HepG2 (cell line): ENCODE measurements around the gene AP1AR. TPM values are rescaled to one million over a fixed set of nuclear protein-coding genes. Genes with fewer than 3 reads are reported as not detected.

Experiments used
- ATAC-seq: fragments of 200-7000 bp; cut with Tn5 transposase; 3 replicates; pipeline ENCODE4 v1.9.1; 2020; ENCODE audit warnings: mild to moderate bottlenecking, moderate library complexity
- BruUV-seq: library from RNA; stranded (reverse); fragments of 400-500 nt; replicated peaks from 2 replicates; lab custom pipeline; 2021; lab: Mats Ljungman, UMichigan
- CTCF ChIA-PET: fragments of 300-600 bp; formaldehyde crosslinking; extraction: SDS; loops from one replicate; lab custom pipeline; 2021; ENCODE audit warnings: low total read pairs, inconsistent platforms, low intra/inter-chr PET ratio; lab: Yijun Ruan, JAX
- POLR2A ChIA-PET: fragments of 350-600 bp; sonication (Branson Sonifier 250); formaldehyde crosslinking; loops from one replicate; lab custom pipeline; 2020; ENCODE audit warnings: antibody characterized with exemption, inconsistent platforms; lab: Yijun Ruan, JAX
- DNase-seq: peaks from one replicate; pipeline ENCODE4 v3.0.0-alpha.2; 2015; ENCODE audit warnings: low spot score
- FAIRE-seq: peaks from 3 replicates; lab custom pipeline; 2011; peaks lifted over from hg19 to GRCh38; lab: Jason Lieb, UNC
- H2AFZ ChIP-seq: one replicate; pipeline ENCODE4 v1.6.1; 2011; ENCODE audit warnings: low read length, inconsistent platforms
- H3K27ac ChIP-seq: fragments of 300-600 bp; 3 replicates; pipeline ENCODE4 v1.8.0; 2011; ENCODE audit warnings: mixed run types, mild to moderate bottlenecking, mixed read lengths, low read length, inconsistent platforms; ENCODE audit not compliant: insufficient read depth; ENCODE audit errors: extremely low read length
- H3K27me3 ChIP-seq, 2 experiments: fragments of 200-600 bp in 1 of 2; 2 replicates in 1 of 2; 3 replicates in 1 of 2; pipeline versions ENCODE4 v1.6.0 to v1.8.0; 2011; ENCODE audit warnings: low read length in 2 of 2, mild to moderate bottlenecking in 2 of 2, moderate library complexity in 2 of 2, inconsistent platforms in 1 of 2; ENCODE audit not compliant: insufficient read depth in 2 of 2, control insufficient read depth in 1 of 2
- H3K36me3 ChIP-seq, 2 experiments: fragments of 200-600 bp in 1 of 2; replicated peaks in 1 of 2; 2 replicates in 1 of 2; 3 replicates in 1 of 2; pipeline versions ENCODE4 v1.5.1 to v1.8.0; 2011; ENCODE audit warnings: low read length in 2 of 2, inconsistent platforms in 1 of 2; ENCODE audit not compliant: insufficient read depth in 2 of 2, control insufficient read depth in 1 of 2
- H3K4me1 ChIP-seq: 2 replicates; pipeline ENCODE4 v1.5.1; 2012; ENCODE audit warnings: low read length, inconsistent platforms; ENCODE audit not compliant: insufficient read depth
- H3K4me2 ChIP-seq: 2 replicates; pipeline ENCODE4 v1.6.0; 2011; ENCODE audit warnings: low read depth, low read length, inconsistent platforms
- H3K4me3 ChIP-seq, 3 experiments: fragments of 200-600 bp in 1 of 3; sonication (generic), shearing (Covaris generic) in 1 of 3; replicated peaks in 1 of 3; 2 replicates each; pipeline ENCODE4 v1.5.1; 2011 to 2016; ENCODE audit warnings: low read length in 3 of 3, inconsistent platforms in 2 of 3, low read depth in 2 of 3, mild to moderate bottlenecking in 2 of 3, control low read depth in 1 of 3, mixed read lengths in 1 of 3; ENCODE audit not compliant: insufficient read depth in 1 of 3
- H3K79me2 ChIP-seq: one replicate; pipeline ENCODE4 v1.6.1; 2011; ENCODE audit warnings: low read length, inconsistent platforms; ENCODE audit not compliant: insufficient read depth
- H3K9ac ChIP-seq: 2 replicates; pipeline ENCODE4 v1.6.0; 2011; ENCODE audit warnings: mild to moderate bottlenecking, low read depth, low read length, inconsistent platforms; ENCODE audit not compliant: insufficient read depth
- H3K9me3 ChIP-seq: 2 replicates; pipeline ENCODE4 v1.5.1; 2012; ENCODE audit warnings: mild to moderate bottlenecking, low read length
- H4K20me1 ChIP-seq: 2 replicates; pipeline ENCODE4 v1.6.0; 2011; ENCODE audit warnings: inconsistent platforms, mild to moderate bottlenecking, low read length, moderate library complexity; ENCODE audit not compliant: insufficient read depth
- FOXJ3 ChIP-seq: sonication (generic); formaldehyde crosslinking; IDR thresholded peaks from 2 replicates; pipeline ENCODE4 v1.4.0; 2020; ENCODE audit warnings: missing genetic modification reagents, mild to moderate bottlenecking, borderline replicate concordance
- HMGXB4 ChIP-seq, 2 experiments: sonication (generic) in 1 of 2; formaldehyde crosslinking in 1 of 2; IDR thresholded peaks; 2 replicates each; pipeline versions ENCODE4 v1.4.0 to v1.6.1; 2018 to 2020; ENCODE audit warnings: missing genetic modification reagents in 2 of 2, borderline replicate concordance in 1 of 2, low read depth in 1 of 2, mild to moderate bottlenecking in 1 of 2, missing biosample characterization in 1 of 2
- KMT2B ChIP-seq: IDR thresholded peaks from 2 replicates; pipeline ENCODE4 v1.6.1; 2016; ENCODE audit warnings: missing genetic modification reagents, missing compliant biosample characterization
- MAFG ChIP-seq: sonication (generic); formaldehyde crosslinking; IDR thresholded peaks from 2 replicates; pipeline ENCODE4 v1.5.1; 2020; ENCODE audit warnings: mild to moderate bottlenecking, missing genetic modification reagents
- MATR3 ChIP-seq: sonication (generic); formaldehyde crosslinking; IDR thresholded peaks from 2 replicates; pipeline ENCODE4 v1.4.0; 2020; ENCODE audit warnings: missing genetic modification reagents
- MTA1 ChIP-seq: sonication (generic); formaldehyde crosslinking; IDR thresholded peaks from 2 replicates; pipeline ENCODE4 v1.4.0; 2020; ENCODE audit warnings: missing genetic modification reagents, mild to moderate bottlenecking, borderline replicate concordance
- POGZ ChIP-seq: sonication (generic); formaldehyde crosslinking; IDR thresholded peaks from 2 replicates; pipeline ENCODE4 v1.4.0; 2020; ENCODE audit warnings: mild to moderate bottlenecking, missing genetic modification reagents
- RFX1 ChIP-seq: fragments of 450-650 bp; IDR thresholded peaks from 2 replicates; pipeline ENCODE4 v1.6.1; 2017
- SMARCE1 ChIP-seq: fragments of 450-650 bp; IDR thresholded peaks from 2 replicates; pipeline ENCODE4 v1.6.1; 2017; ENCODE audit warnings: borderline replicate concordance
- SNAPC2 ChIP-seq: sonication (generic); formaldehyde crosslinking; IDR thresholded peaks from 2 replicates; pipeline ENCODE4 v1.8.1; 2022; ENCODE audit warnings: mild to moderate bottlenecking, missing genetic modification reagents
- SPEN ChIP-seq: sonication (generic); formaldehyde crosslinking; IDR thresholded peaks from 2 replicates; pipeline ENCODE4 v1.5.1; 2020; ENCODE audit warnings: low read depth, mild to moderate bottlenecking, missing genetic modification reagents
- ZNF530 ChIP-seq: sonication (generic); formaldehyde crosslinking; IDR thresholded peaks from 2 replicates; pipeline ENCODE4 v1.5.0; 2020; ENCODE audit warnings: low read depth, mild to moderate bottlenecking, missing genetic modification reagents
- ZNF883 ChIP-seq: sonication (generic); formaldehyde crosslinking; IDR thresholded peaks from 2 replicates; pipeline ENCODE4 v1.5.1; 2020; ENCODE audit warnings: mild to moderate bottlenecking, missing genetic modification reagents; ENCODE audit errors: not compliant biosample characterization
- WGBS: methylation state at CpG from one replicate; pipeline ENCODE4 v1.1.6; 2017; ENCODE audit warnings: low lambda C conversion rate; 5-methylcytosine and 5-hydroxymethylcytosine counted together
- in situ Hi-C: cut with HindIII; loops from 2 replicates; pipeline ENCODE4 v1.10.0; 2017; ENCODE audit warnings: low pct_unique_long_range_greater_than_20kb; ENCODE audit not compliant: extremely low pct_ligation_motif_present
- intact Hi-C: fragments of 100-400 bp; cut with micrococcal nuclease; formaldehyde crosslinking; loops from one replicate; pipeline ENCODE4 v1.10.0; 2022; ENCODE audit not compliant: unreplicated experiment
- polyA plus RNA-seq, 8 experiments: library from polyadenylated mRNA; depleted of rRNA in 3 of 8; stranded (reverse) in 7 of 8; unstranded in 1 of 8; fragments of >200 nt; fragmentation: Illumina TruSeq in 4 of 8; extraction: Trizol in 4 of 8; gene quantifications; 2 replicates each; pipeline versions ENCODE4 v1.2.1 to v1.2.3, GENCODE V29; 2011 to 2016; ENCODE audit warnings: low read depth in 4 of 8, missing spikeins in 1 of 8, mixed read lengths in 1 of 8; ENCODE audit not compliant: insufficient read depth in 1 of 8
- total RNA-seq, 5 experiments: library from RNA; depleted of rRNA; stranded (reverse); fragments of >200 nt; fragmentation: Illumina TruSeq; extraction: Trizol; gene quantifications; 2 replicates each; pipeline ENCODE4 v1.2.3, GENCODE V29; 2016; ENCODE audit warnings: low read depth in 1 of 5
- TF ChIP-seq, protein P1 (sequence below): IDR thresholded peaks from 2 replicates; pipeline ENCODE4 v1.6.1; 2016; ENCODE audit warnings: missing compliant biosample characterization, missing genetic modification reagents, borderline replicate concordance
- TF ChIP-seq, protein P2 (sequence below): sonication (generic); formaldehyde crosslinking; IDR thresholded peaks from 2 replicates; pipeline ENCODE4 v1.9.0; 2022; ENCODE audit warnings: missing genetic modification reagents, mild to moderate bottlenecking, borderline replicate concordance
- TF ChIP-seq, protein P3 (sequence below): IDR thresholded peaks from 2 replicates; pipeline ENCODE4 v1.6.1; 2016; ENCODE audit warnings: low read depth, missing genetic modification reagents, missing compliant biosample characterization

AP1AR gene
- total and polyA plus RNA-seq, 2 of the 13 experiments (the other 11 are each of a cell fraction or from before 2014, with no cell fraction given), result 24.9 to 39.9 TPM

DNA sequence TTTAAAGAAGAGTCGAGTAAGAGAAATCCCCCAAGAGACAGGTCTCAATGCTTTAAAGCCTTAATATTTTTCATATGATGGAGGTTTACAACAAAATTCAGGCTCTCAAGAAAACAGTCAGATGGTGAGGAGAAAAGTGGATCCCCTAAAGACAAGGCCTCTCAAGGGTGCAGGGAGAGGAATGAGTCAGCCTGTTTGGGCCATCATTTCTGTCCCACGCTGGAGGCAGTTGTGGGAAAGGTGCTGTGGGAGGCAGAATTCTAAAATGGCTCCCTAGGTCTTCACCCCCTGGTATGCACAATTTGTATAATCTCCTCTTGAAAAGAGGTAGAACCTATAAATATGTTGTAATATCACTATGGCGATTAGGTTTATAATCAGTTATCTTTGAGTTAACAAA is 58.8 kb downstream of the AP1AR start:
- Histone ChIP-seq H3K4me2 (no peak overlapping the region), H3K4me1 (peaks cover 16% of the 10 kb centered on the region), H4K20me1 (no peaks in the 10 kb centered on the region), H3K36me3 (no peaks in the 10 kb centered on the region), H3K9me3 (no peaks in the 10 kb centered on the region), H3K4me3 (no peak overlapping the region), H3K27ac (no peak overlapping the region), H2AFZ (no peak overlapping the region), H3K9ac (no peak overlapping the region), H3K27me3 (no peaks in the 10 kb centered on the region; a peak in 2 of 5 replicates), H3K79me2 (no peaks in the 10 kb centered on the region)
- ATAC-seq, result no peak
- no peak for FAIRE-seq
- 29% methylated on average over 3 of the region's 3 CpGs for WGBS
- in situ Hi-C loops, result no loop called here
- intact Hi-C loops, result no loop called here
- CTCF ChIA-PET, result no interaction called here
- no peak for DNase-seq
- POLR2A ChIA-PET, result no interaction called here
- BruUV-seq, result no TSS peak
- TF ChIP-seq KMT2B, result no peak
- TF ChIP-seq MATR3 (CRISPR knock-in tag), result no peak
- no peak for TF ChIP-seq POGZ (CRISPR knock-in tag)
- TF ChIP-seq, protein P1, sequence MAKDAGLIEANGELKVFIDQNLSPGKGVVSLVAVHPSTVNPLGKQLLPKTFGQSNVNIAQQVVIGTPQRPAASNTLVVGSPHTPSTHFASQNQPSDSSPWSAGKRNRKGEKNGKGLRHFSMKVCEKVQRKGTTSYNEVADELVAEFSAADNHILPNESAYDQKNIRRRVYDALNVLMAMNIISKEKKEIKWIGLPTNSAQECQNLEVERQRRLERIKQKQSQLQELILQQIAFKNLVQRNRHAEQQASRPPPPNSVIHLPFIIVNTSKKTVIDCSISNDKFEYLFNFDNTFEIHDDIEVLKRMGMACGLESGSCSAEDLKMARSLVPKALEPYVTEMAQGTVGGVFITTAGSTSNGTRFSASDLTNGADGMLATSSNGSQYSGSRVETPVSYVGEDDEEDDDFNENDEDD (CRISPR knock-in tag), result no peak
- no peak for TF ChIP-seq MAFG (CRISPR knock-in tag)
- TF ChIP-seq SPEN (CRISPR knock-in tag), result no peak
- TF ChIP-seq, protein P2, sequence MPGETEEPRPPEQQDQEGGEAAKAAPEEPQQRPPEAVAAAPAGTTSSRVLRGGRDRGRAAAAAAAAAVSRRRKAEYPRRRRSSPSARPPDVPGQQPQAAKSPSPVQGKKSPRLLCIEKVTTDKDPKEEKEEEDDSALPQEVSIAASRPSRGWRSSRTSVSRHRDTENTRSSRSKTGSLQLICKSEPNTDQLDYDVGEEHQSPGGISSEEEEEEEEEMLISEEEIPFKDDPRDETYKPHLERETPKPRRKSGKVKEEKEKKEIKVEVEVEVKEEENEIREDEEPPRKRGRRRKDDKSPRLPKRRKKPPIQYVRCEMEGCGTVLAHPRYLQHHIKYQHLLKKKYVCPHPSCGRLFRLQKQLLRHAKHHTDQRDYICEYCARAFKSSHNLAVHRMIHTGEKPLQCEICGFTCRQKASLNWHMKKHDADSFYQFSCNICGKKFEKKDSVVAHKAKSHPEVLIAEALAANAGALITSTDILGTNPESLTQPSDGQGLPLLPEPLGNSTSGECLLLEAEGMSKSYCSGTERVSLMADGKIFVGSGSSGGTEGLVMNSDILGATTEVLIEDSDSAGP (CRISPR knock-in tag), result no peak
- TF ChIP-seq FOXJ3 (CRISPR knock-in tag), result no peak
- TF ChIP-seq HMGXB4 (CRISPR knock-in tag; IDR thresholded peaks at IDR 0.05; ENCODE audit: borderline replicate concordance in 1 of 2, low read depth in 1 of 2), result no peak
- no peak for TF ChIP-seq ZNF883 (CRISPR knock-in tag)
- TF ChIP-seq ZNF530 (CRISPR knock-in tag), result no peak
- no peak for TF ChIP-seq RFX1
- no peak for TF ChIP-seq SMARCE1
- no peak for TF ChIP-seq SNAPC2
- TF ChIP-seq, protein P3, sequence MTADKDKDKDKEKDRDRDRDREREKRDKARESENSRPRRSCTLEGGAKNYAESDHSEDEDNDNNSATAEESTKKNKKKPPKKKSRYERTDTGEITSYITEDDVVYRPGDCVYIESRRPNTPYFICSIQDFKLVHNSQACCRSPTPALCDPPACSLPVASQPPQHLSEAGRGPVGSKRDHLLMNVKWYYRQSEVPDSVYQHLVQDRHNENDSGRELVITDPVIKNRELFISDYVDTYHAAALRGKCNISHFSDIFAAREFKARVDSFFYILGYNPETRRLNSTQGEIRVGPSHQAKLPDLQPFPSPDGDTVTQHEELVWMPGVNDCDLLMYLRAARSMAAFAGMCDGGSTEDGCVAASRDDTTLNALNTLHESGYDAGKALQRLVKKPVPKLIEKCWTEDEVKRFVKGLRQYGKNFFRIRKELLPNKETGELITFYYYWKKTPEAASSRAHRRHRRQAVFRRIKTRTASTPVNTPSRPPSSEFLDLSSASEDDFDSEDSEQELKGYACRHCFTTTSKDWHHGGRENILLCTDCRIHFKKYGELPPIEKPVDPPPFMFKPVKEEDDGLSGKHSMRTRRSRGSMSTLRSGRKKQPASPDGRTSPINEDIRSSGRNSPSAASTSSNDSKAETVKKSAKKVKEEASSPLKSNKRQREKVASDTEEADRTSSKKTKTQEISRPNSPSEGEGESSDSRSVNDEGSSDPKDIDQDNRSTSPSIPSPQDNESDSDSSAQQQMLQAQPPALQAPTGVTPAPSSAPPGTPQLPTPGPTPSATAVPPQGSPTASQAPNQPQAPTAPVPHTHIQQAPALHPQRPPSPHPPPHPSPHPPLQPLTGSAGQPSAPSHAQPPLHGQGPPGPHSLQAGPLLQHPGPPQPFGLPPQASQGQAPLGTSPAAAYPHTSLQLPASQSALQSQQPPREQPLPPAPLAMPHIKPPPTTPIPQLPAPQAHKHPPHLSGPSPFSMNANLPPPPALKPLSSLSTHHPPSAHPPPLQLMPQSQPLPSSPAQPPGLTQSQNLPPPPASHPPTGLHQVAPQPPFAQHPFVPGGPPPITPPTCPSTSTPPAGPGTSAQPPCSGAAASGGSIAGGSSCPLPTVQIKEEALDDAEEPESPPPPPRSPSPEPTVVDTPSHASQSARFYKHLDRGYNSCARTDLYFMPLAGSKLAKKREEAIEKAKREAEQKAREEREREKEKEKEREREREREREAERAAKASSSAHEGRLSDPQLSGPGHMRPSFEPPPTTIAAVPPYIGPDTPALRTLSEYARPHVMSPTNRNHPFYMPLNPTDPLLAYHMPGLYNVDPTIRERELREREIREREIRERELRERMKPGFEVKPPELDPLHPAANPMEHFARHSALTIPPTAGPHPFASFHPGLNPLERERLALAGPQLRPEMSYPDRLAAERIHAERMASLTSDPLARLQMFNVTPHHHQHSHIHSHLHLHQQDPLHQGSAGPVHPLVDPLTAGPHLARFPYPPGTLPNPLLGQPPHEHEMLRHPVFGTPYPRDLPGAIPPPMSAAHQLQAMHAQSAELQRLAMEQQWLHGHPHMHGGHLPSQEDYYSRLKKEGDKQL (CRISPR knock-in tag), result no peak
- TF ChIP-seq MTA1 (CRISPR knock-in tag), result no peak
